Liver (tissue), 3 donors: ENCODE data around the gene RAPGEF4.

Experiments used
- HNF4A ChIP-seq, 2 donors: conservative IDR thresholded peaks; 2 replicates each; pipeline ENCODE4 v1.6.1; 2016; ENCODE audit warnings: antibody characterized with exemption in 2 of 2, mild to moderate bottlenecking in 2 of 2
- TF ChIP-seq, protein P1 (sequence below): IDR thresholded peaks from 2 replicates; pipeline ENCODE4 v1.6.1; 2016; ENCODE audit warnings: antibody characterized with exemption
- TF ChIP-seq, protein P2 (sequence below): fragments of 150-350 bp; IDR thresholded peaks from 2 replicates; pipeline ENCODE4 v1.5.1; 2017; ENCODE audit warnings: improper control_type of control experiment, low read depth, low read length; ENCODE audit not compliant: missing input control
- donor health status: healthy.
- donor health status: healthy.

DNA sequence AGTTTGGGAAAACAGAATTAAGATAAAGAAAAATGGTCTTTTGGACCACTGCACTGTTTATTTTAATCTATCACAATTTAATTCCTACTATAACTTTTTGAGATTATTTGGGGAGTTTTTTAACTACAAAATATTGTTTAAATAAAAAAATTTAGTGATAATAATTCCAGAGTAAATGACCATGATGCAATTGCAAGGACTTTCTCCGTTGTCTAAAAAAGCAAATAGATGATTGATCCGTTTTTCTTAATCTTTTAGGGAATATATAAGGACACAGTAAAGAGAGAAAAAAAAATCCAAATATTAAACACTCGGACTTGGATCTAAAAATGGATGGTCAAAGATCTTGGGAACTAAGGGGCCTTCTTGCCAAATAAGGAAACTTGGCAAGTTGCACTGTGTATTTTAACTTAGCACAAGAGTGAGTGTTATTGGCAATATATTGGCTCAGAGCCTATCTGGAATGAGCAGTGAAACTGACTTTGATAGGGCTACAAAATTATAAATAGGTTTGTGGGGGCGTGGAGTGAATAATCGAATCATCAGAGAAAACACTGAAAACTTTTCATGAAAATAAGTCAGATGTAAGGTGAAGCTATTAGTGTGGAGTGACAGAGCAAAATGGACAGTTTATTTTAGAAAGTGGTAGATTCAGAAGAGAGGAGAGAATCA is 342.0 kb downstream of the RAPGEF4 start:
- TF ChIP-seq, protein P1, sequence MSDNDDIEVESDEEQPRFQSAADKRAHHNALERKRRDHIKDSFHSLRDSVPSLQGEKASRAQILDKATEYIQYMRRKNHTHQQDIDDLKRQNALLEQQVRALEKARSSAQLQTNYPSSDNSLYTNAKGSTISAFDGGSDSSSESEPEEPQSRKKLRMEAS: peak; percentile 58
- TF ChIP-seq, protein P2, sequence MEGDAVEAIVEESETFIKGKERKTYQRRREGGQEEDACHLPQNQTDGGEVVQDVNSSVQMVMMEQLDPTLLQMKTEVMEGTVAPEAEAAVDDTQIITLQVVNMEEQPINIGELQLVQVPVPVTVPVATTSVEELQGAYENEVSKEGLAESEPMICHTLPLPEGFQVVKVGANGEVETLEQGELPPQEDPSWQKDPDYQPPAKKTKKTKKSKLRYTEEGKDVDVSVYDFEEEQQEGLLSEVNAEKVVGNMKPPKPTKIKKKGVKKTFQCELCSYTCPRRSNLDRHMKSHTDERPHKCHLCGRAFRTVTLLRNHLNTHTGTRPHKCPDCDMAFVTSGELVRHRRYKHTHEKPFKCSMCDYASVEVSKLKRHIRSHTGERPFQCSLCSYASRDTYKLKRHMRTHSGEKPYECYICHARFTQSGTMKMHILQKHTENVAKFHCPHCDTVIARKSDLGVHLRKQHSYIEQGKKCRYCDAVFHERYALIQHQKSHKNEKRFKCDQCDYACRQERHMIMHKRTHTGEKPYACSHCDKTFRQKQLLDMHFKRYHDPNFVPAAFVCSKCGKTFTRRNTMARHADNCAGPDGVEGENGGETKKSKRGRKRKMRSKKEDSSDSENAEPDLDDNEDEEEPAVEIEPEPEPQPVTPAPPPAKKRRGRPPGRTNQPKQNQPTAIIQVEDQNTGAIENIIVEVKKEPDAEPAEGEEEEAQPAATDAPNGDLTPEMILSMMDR: no peak
- TF ChIP-seq HNF4A (conservative IDR thresholded peaks at IDR 0.05): peak; percentile 74 to 82
